NCI-H510A (cell line): Measurements from ENCODE around the gene MARVELD1.
"Not testable (repeated sequence)": the region's sequence is repeated elsewhere in the genome, so short reads cannot be mapped to it uniquely, and the experiment has no call there.

Source experiments
- DNase-seq: peaks from one replicate; lab custom pipeline; 2025; lab: John Stamatoyannopoulos, UW

Gene MARVELD1

GRCh38 chr10:97690133-97690532 lies 23.4 kb upstream of the MARVELD1 start:
- no peak for DNase-seq

- DNase-seq, result not testable (repeated sequence)
Measured at GRCh38 chr10:97698072-97698655, 15.4 kb upstream of the MARVELD1 start.

- peak; percentile 47 for DNase-seq
Measured at GRCh38 chr10:97701438-97702069, 12.0 kb upstream of the MARVELD1 start.

GRCh38 chr10:97703398-97704067 lies 10.0 kb upstream of the MARVELD1 start:
- DNase-seq, result no peak

GRCh38 chr10:97704341-97704740 lies 9.2 kb upstream of the MARVELD1 start:
- no peak for DNase-seq

GRCh38 chr10:97705006-97705670 lies 8.4 kb upstream of the MARVELD1 start:
- no peak for DNase-seq

- no peak for DNase-seq
Measured at GRCh38 chr10:97707134-97707861, 6.2 kb upstream of the MARVELD1 start.

GRCh38 chr10:97708167-97708566 lies 5.4 kb upstream of the MARVELD1 start:
- no peak for DNase-seq

- DNase-seq, result no peak
Measured at GRCh38 chr10:97708976-97709946, 4.3 kb upstream of the MARVELD1 start.

- DNase-seq, result no peak
Measured at GRCh38 chr10:97711640-97712572, 1.6 kb upstream of the MARVELD1 start.

GRCh38 chr10:97713826-97714400 lies 383 bp downstream of the MARVELD1 start:
- peak; percentile 63 for DNase-seq

GRCh38 chr10:97714401-97715258 lies 1.1 kb downstream of the MARVELD1 start:
- DNase-seq, result no peak

GRCh38 chr10:97715259-97715874 lies 1.8 kb downstream of the MARVELD1 start:
- no peak for DNase-seq

GRCh38 chr10:97717627-97718026 lies 4.1 kb downstream of the MARVELD1 start:
- DNase-seq, result no peak

- no peak for DNase-seq
Measured at GRCh38 chr10:97718178-97718577, 4.6 kb downstream of the MARVELD1 start.

- peak; percentile 86 for DNase-seq
Measured at GRCh38 chr10:97718659-97719142, 5.2 kb downstream of the MARVELD1 start.

- DNase-seq, result no peak
Measured at GRCh38 chr10:97719602-97720001, 6.1 kb downstream of the MARVELD1 start.
